ENCODE results near the gene FBXL2.

DNA sequence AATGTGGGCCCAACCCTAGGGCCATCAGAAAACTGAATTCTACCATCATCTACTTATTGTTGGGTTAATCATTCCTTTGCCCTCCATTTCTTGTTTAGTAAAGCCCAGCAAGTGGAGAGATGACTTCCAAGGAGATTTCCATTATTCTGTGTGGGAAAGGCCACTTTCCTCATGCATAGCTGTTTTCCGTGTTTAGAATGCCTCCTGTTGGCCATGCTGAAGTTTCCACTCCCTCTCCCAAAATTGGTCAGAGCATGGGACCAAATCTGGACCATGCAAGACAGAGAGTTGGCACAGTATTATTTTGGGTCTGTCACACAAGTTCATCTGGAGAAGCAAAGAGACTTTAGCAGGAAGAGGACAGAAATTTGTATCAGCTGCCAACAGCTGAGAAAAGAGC, 43.4 kb upstream of the FBXL2 start:
- TF ChIP-seq POLR2A (IDR thresholded peaks at IDR 0.05) = no peak
- no peak for TF ChIP-seq CTCF (IDR thresholded peaks at IDR 0.05)
- TF ChIP-seq POLR2AphosphoS5 (IDR thresholded peaks at IDR 0.05) = no peak
